Breast epithelium (tissue), 4 donors: ENCODE results near the gene DGCR8. TPM values are rescaled to one million over a fixed set of nuclear protein-coding genes. Genes with fewer than 3 reads are reported as not detected.

Experiments
- DNase-seq, 2 donors: peaks; one replicate each; pipeline ENCODE4 v3.0.0-alpha.2; 2019; ENCODE audit warnings: low spot score in 2 of 2
- H3K27ac ChIP-seq, 2 donors: fragments of 200-600 bp; sonication (generic) in 1 of 2; one replicate each; pipeline ENCODE4 v1.5.1; 2016 to 2019; ENCODE audit warnings: mild to moderate bottlenecking in 1 of 2
- H3K27me3 ChIP-seq, 2 donors: fragments of 200-600 bp; sonication (generic) in 1 of 2; one replicate each; pipeline versions ENCODE4 v1.5.1 to v1.6.0; 2017 to 2019; ENCODE audit warnings: control low read depth in 1 of 2, mild to moderate bottlenecking in 1 of 2
- H3K36me3 ChIP-seq: fragments of 200-600 bp; one replicate; pipeline ENCODE4 v1.5.1; 2019
- H3K4me1 ChIP-seq, 2 donors: fragments of 200-600 bp; sonication (generic); one replicate each; pipeline ENCODE4 v1.5.1; 2016 to 2019; ENCODE audit warnings: control low read depth in 1 of 2
- H3K4me3 ChIP-seq, 3 donors: fragments of 200-600 bp; sonication (generic); 1 replicate in 2 of 3; 2 replicates in 1 of 3; pipeline ENCODE4 v1.5.1; 2016 to 2019; ENCODE audit warnings: mild to moderate bottlenecking in 3 of 3, moderate library complexity in 2 of 3
- H3K9me3 ChIP-seq, 2 donors: fragments of 200-600 bp; sonication (generic) in 1 of 2; one replicate each; pipeline ENCODE4 v1.5.1; 2016 to 2019; ENCODE audit warnings: control low read depth in 1 of 2
- POLR2A ChIP-seq: fragments of 450-650 bp; IDR thresholded peaks from one replicate; pipeline ENCODE4 v1.6.1; 2016; ENCODE audit warnings: antibody characterized with exemption, mild to moderate bottlenecking, moderate library complexity
- POLR2AphosphoS5 ChIP-seq, 3 donors: sonication (generic); formaldehyde crosslinking; IDR thresholded peaks; one replicate each; pipeline ENCODE4 v1.6.1; 2017; ENCODE audit warnings: antibody characterized with exemption in 3 of 3
- intact Hi-C: fragments of 100-400 bp; cut with DNase I; formaldehyde crosslinking; loops from one replicate; pipeline ENCODE4 v1.15.1; 2023; ENCODE audit warnings: low total_unique reads
- total RNA-seq, 3 donors: library from RNA; depleted of rRNA; stranded (reverse); fragments of >200 nt; gene quantifications; one replicate each; pipeline ENCODE4 v1.1.0, GENCODE V29; 2016
- TF ChIP-seq, protein P1 (sequence below), 3 donors: fragments of 450-650 bp; IDR thresholded peaks; one replicate each; pipeline ENCODE4 v1.5.1; 2016 to 2017; ENCODE audit warnings: antibody characterized with exemption in 3 of 3, mild to moderate bottlenecking in 3 of 3, moderate library complexity in 3 of 3

The DGCR8 gene
- total RNA-seq, 3 donors from 2014 or later, result 18.4 to 34.7 (median 29.0) TPM

DNA sequence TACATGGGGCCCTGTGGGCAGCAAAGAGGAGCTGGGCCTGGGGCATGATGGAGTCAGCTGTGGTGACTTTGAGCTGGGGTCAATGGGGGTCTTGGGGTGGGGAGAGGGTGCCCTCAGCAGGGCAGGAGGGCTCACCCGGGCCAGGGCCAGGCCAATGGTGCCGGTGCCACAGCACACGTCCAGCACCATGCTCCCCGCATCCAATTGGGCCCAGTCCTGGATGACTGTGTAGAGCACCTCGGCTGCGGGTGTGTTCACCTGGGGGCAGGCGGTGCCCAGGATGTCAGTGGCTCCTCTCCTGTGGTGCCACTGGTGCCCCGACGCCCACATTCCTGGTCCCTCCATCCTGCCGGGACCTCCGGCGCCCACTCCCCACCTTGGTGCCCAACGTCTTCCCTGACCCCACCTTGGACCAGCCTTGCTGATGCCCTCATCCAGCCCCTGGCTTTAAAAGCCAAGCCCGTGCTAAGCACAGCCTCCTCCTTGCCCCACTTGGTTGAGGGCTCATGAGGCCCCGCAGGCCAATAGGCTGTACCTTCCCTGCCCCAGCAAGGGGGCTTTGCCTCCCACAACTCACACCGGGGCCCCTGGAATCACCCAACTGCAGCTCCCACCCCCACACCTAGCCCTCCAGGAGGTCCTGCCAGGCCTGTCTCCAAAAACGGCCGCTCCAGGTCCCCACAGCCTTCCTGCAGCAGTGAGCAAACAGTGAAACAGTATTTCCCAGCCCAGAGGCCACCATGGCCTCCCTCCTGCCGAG, 33.7 kb downstream of the DGCR8 start:
- Histone ChIP-seq H3K9me3 (no peaks in the 10 kb centered on the region), H3K36me3 (peaks cover 5% of the 10 kb centered on the region), H3K27ac (no peak overlapping the region), H3K27me3 (no peaks in the 10 kb centered on the region), H3K4me1 (peaks cover 5 to 16% of the 10 kb centered on the region in 2 donors), H3K4me3 (no peak overlapping the region)
- TF ChIP-seq POLR2AphosphoS5 (IDR thresholded peaks at IDR 0.05) (no peak), POLR2A (no peak)
- TF ChIP-seq, protein P1, sequence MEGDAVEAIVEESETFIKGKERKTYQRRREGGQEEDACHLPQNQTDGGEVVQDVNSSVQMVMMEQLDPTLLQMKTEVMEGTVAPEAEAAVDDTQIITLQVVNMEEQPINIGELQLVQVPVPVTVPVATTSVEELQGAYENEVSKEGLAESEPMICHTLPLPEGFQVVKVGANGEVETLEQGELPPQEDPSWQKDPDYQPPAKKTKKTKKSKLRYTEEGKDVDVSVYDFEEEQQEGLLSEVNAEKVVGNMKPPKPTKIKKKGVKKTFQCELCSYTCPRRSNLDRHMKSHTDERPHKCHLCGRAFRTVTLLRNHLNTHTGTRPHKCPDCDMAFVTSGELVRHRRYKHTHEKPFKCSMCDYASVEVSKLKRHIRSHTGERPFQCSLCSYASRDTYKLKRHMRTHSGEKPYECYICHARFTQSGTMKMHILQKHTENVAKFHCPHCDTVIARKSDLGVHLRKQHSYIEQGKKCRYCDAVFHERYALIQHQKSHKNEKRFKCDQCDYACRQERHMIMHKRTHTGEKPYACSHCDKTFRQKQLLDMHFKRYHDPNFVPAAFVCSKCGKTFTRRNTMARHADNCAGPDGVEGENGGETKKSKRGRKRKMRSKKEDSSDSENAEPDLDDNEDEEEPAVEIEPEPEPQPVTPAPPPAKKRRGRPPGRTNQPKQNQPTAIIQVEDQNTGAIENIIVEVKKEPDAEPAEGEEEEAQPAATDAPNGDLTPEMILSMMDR (IDR thresholded peaks at IDR 0.05), result no peak
- no peak for DNase-seq
- intact Hi-C loops, result loop anchor here (5.0 kb wide), 1 partner anchor 381 kb away; no protein-coding TSS in a partner anchor

DNA sequence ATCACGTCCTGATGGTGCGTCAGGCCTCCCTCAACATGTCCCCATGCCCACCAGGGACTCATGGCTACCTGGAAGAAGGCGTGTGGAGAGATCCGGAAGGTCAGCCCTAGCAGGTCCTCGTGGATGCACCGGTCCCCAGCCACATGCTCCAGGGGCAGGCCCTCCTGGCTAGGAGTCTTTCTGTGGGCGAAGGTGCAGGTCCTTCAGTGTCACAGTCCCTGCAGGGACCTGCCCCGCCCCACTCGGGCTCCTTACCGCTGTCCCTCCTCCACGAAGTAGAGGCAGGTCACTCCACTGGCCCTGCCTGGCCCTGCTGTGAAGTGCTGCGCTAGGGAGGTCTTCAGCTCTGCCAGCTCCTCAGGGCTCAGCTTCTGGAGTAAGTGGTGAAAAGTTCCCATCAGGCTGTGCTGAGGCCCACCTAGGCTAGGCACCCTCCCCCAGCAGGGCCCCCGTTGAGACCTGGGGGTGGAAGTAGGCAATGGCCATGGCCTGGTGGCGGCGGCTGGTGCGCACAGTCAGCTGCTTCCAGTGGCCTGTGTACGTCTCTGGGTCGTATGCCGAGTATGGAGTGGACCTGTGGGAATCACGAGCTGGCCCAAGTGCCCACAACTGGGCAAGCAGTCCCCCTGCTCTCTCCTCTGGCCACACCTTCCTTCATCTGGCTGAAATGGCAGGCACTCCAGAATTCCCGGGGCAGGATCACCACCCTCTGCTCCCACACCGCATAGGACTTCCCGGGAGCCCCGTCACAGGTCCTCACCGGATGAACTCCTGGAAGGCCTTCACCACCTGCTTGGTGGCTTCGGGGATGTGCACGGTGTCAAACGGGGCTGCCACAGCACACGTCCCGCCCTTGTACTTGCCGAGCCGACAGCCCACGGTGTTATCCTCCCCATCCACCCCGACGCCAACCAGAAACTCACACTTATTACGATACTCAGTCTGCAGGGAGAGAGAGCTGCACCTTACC, 34.8 kb downstream of the DGCR8 start:
- TF ChIP-seq POLR2A (no peak), POLR2AphosphoS5 (IDR thresholded peaks at IDR 0.05) (no peak)
- TF ChIP-seq, protein P1 (IDR thresholded peaks at IDR 0.05), result no peak
- no peaks in the 10 kb centered on the region for H3K36me3 ChIP-seq
- DNase-seq, result no peak
- H3K4me1 ChIP-seq, result peaks cover 5 to 21% of the 10 kb centered on the region in 2 donors
- intact Hi-C loops, result loop anchor here (5.0 kb wide), 1 partner anchor 382 kb away; no protein-coding TSS in a partner anchor
- H3K27me3 ChIP-seq, result no peaks in the 10 kb centered on the region
- H3K4me3 ChIP-seq, result peak overlapping the region in 1 of 3 donors; percentile 94
- H3K9me3 ChIP-seq, result no peaks in the 10 kb centered on the region
- H3K27ac ChIP-seq, result no peak overlapping the region

DNA sequence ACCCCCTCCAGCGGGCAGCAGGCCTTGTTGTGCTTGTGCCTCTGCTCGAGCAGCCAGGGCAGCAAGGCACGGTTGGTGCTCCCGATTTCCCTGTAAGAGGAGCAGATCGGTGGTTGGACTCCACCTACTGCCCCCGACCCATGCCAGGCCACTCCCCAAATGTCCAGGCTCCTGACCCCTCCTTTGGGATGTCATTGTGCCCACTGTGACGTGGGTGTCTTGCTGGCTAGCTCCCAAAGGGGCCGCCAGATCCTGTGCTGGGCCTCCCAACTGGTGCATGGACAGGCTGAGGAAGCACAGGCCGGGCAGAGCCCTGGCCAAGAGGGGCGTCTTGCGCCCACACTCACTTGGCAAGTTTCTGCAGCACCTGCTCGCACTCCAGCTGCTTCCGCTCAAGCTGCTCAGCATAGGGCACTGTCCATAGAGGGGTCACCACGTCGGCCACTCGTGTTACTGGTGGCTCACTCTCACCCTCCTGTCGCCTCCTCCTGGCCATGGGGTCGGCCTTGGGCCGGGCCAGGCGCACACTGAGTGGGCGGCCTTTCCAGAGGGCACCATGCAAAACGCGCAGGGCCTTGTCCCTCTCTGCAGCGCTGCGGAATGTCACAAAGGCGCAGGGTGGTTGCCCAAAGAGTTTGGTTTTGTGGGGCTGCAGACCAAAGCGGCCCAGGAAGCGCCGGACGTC, 35.8 kb downstream of the DGCR8 start, which contains the start of gene RANBP1:
Gene RANBP1, plus strand, starts transcription at position 414 of the 685 bp plus-strand sequence. Its CDS starts 81 bp downstream, at position 495.
- Histone ChIP-seq H3K4me3 (peak within 1 kb of the TSS; percentile 70 to 94 (median 85)), H3K4me1 (peaks cover 5 to 21% of the 10 kb centered on the region in 2 donors), H3K27me3 (no peaks in the 10 kb centered on the region), H3K36me3 (no peaks in the 10 kb centered on the region), H3K9me3 (no peaks in the 10 kb centered on the region), H3K27ac (peak within 1 kb of the TSS; percentile 87 to 91)
- intact Hi-C loops, result no loop called here
- no peak for TF ChIP-seq POLR2AphosphoS5 (IDR thresholded peaks at IDR 0.05)
- no peak for TF ChIP-seq POLR2A
- TF ChIP-seq, protein P1 (IDR thresholded peaks at IDR 0.05), result no peak
- DNase-seq, result no peak

DNA sequence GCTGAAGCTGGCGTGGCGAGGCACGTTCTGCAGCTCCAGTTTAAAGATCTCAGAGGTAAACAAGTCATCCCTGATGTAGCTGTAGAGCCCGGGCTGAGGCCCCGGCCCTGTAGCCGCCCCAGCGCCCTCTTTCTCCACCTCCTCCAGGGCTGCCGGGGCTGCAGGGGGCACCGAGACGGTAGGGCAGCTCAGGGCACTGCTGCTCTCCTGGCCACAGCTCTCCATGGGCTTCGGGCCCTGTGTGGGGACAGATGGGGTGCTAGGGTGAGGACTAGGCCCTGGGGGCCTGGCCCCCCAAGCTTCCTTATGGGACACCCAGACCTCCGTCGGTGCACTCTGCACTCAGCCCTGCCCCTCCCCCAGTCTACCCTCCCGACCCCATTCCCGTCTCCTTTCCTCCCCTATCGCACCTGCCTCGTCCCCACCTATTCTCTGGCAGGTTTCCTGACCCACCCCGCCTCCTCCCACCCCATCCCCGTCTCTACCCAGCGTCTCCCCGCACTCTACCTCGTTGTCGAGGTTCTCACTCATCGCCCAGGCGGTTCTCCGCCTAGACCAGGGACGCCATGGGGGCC, 36.4 kb downstream of the DGCR8 start:
- Histone ChIP-seq H3K4me3 (peak overlapping the region; percentile 70 to 94 (median 85)), H3K27me3 (no peaks in the 10 kb centered on the region), H3K9me3 (no peaks in the 10 kb centered on the region), H3K4me1 (peaks cover 5 to 21% of the 10 kb centered on the region in 2 donors), H3K27ac (peak overlapping the region; percentile 87 to 91), H3K36me3 (no peaks in the 10 kb centered on the region)
- TF ChIP-seq, protein P1 (IDR thresholded peaks at IDR 0.05), result no peak
- TF ChIP-seq POLR2A (no peak), POLR2AphosphoS5 (IDR thresholded peaks at IDR 0.05) (no peak)
- DNase-seq, result no peak
- intact Hi-C loops, result no loop called here
